Measurements from ENCODE around the gene MDP1.

Gene MDP1

GRCh38 chr14:24237463-24237955 lies 21.6 kb upstream of the MDP1 start:
- Histone ChIP-seq H3K27ac (ENCODE audit: low read length) (no peak overlapping the region), H3K9me3 (replicated peaks; ENCODE audit: insufficient read depth, low read length) (no peaks in the 10 kb centered on the region), H2AFZ (ENCODE audit: low read length) (no peak overlapping the region), H3K9ac (ENCODE audit: low read length) (no peak overlapping the region), H3K36me3 (replicated peaks; ENCODE audit: insufficient read depth, low read length) (no peaks in the 10 kb centered on the region), H3K9me2 (replicated peaks; ENCODE audit: insufficient read depth, low read length) (no peaks in the 10 kb centered on the region), H3K27me3 (replicated peaks; ENCODE audit: insufficient read depth, low read length) (no peaks in the 10 kb centered on the region), H3K79me2 (ENCODE audit: low read length) (peaks cover 33% of the 10 kb centered on the region), H4K20me1 (ENCODE audit: insufficient read depth, low read length) (no peaks in the 10 kb centered on the region), H3K4me2 (ENCODE audit: low read depth, low read length) (no peak overlapping the region), H3K4me1 (ENCODE audit: low read length) (peaks cover 10% of the 10 kb centered on the region), H3F3A (ENCODE audit: insufficient read depth, low read length) (no peaks in the 10 kb centered on the region), H3K4me3 (ENCODE audit: low read length) (no peak overlapping the region)
- no peak for TF ChIP-seq EZH2phosphoT487 (IDR thresholded peaks at IDR 0.05; ENCODE audit: low read length)
- no peak for TF ChIP-seq EZH2 (optimal IDR thresholded peaks at IDR 0.05; ENCODE audit: low read depth, low read length)
- TF ChIP-seq, protein P1, sequence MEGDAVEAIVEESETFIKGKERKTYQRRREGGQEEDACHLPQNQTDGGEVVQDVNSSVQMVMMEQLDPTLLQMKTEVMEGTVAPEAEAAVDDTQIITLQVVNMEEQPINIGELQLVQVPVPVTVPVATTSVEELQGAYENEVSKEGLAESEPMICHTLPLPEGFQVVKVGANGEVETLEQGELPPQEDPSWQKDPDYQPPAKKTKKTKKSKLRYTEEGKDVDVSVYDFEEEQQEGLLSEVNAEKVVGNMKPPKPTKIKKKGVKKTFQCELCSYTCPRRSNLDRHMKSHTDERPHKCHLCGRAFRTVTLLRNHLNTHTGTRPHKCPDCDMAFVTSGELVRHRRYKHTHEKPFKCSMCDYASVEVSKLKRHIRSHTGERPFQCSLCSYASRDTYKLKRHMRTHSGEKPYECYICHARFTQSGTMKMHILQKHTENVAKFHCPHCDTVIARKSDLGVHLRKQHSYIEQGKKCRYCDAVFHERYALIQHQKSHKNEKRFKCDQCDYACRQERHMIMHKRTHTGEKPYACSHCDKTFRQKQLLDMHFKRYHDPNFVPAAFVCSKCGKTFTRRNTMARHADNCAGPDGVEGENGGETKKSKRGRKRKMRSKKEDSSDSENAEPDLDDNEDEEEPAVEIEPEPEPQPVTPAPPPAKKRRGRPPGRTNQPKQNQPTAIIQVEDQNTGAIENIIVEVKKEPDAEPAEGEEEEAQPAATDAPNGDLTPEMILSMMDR (IDR thresholded peaks at IDR 0.05; ENCODE audit: low read length) = no peak
- no peak for DNase-seq

- peaks cover 10% of the 10 kb centered on the region for H3K4me1 ChIP-seq (ENCODE audit: low read length)
- no peaks in the 10 kb centered on the region for H3K36me3 ChIP-seq (replicated peaks; ENCODE audit: insufficient read depth, low read length)
- DNase-seq = no peak
- peaks cover 33% of the 10 kb centered on the region for H3K79me2 ChIP-seq (ENCODE audit: low read length)
- TF ChIP-seq EZH2 (optimal IDR thresholded peaks at IDR 0.05; ENCODE audit: low read depth, low read length) (no peak), EZH2phosphoT487 (IDR thresholded peaks at IDR 0.05; ENCODE audit: low read length) (no peak)
- H3K9me3 ChIP-seq (replicated peaks; ENCODE audit: insufficient read depth, low read length) = no peaks in the 10 kb centered on the region
- no peak overlapping the region for H3K27ac ChIP-seq (ENCODE audit: low read length)
- H3F3A ChIP-seq (ENCODE audit: insufficient read depth, low read length) = no peaks in the 10 kb centered on the region
- no peak overlapping the region for H3K4me3 ChIP-seq (ENCODE audit: low read length)
- H3K9ac ChIP-seq (ENCODE audit: low read length) = no peak overlapping the region
- no peaks in the 10 kb centered on the region for H4K20me1 ChIP-seq (ENCODE audit: insufficient read depth, low read length)
- H3K27me3 ChIP-seq (replicated peaks; ENCODE audit: insufficient read depth, low read length) = no peaks in the 10 kb centered on the region
- no peak overlapping the region for H3K4me2 ChIP-seq (ENCODE audit: low read depth, low read length)
- H2AFZ ChIP-seq (ENCODE audit: low read length) = no peak overlapping the region
- H3K9me2 ChIP-seq (replicated peaks; ENCODE audit: insufficient read depth, low read length) = no peaks in the 10 kb centered on the region
These were observed 21.0 kb upstream of the MDP1 start for GRCh38 chr14:24236689-24237462.

- no peak overlapping the region for H3K9ac ChIP-seq (ENCODE audit: low read length)
- H4K20me1 ChIP-seq (ENCODE audit: insufficient read depth, low read length) = no peaks in the 10 kb centered on the region
- H3K9me2 ChIP-seq (replicated peaks; ENCODE audit: insufficient read depth, low read length) = no peaks in the 10 kb centered on the region
- DNase-seq = no peak
- H3K4me3 ChIP-seq (ENCODE audit: low read length) = no peak overlapping the region
- H3K27ac ChIP-seq (ENCODE audit: low read length) = no peak overlapping the region
- H3K79me2 ChIP-seq (ENCODE audit: low read length) = peaks cover 35% of the 10 kb centered on the region
- no peaks in the 10 kb centered on the region for H3K36me3 ChIP-seq (replicated peaks; ENCODE audit: insufficient read depth, low read length)
- no peaks in the 10 kb centered on the region for H3K9me3 ChIP-seq (replicated peaks; ENCODE audit: insufficient read depth, low read length)
- H3K4me2 ChIP-seq (ENCODE audit: low read depth, low read length) = no peak overlapping the region
- no peaks in the 10 kb centered on the region for H3K27me3 ChIP-seq (replicated peaks; ENCODE audit: insufficient read depth, low read length)
- peaks cover 10% of the 10 kb centered on the region for H3K4me1 ChIP-seq (ENCODE audit: low read length)
- no peaks in the 10 kb centered on the region for H3F3A ChIP-seq (ENCODE audit: insufficient read depth, low read length)
- no peak overlapping the region for H2AFZ ChIP-seq (ENCODE audit: low read length)
- TF ChIP-seq, protein P1 (IDR thresholded peaks at IDR 0.05; ENCODE audit: low read length) = no peak
- TF ChIP-seq EZH2phosphoT487 (IDR thresholded peaks at IDR 0.05; ENCODE audit: low read length) = no peak
- no peak for TF ChIP-seq EZH2 (optimal IDR thresholded peaks at IDR 0.05; ENCODE audit: low read depth, low read length)
These were observed 20.2 kb upstream of the MDP1 start for GRCh38 chr14:24235804-24236688.

Measured in MM.1S (cell line).